GM21447 (cell line): ENCODE results near the gene PAPPA.

ENCODE experiments used
- ATAC-seq: cut with Tn5 transposase; IDR thresholded peaks from one replicate; pipeline ENCODE4 v1.9.1; 2021; ENCODE audit not compliant: unreplicated experiment

Gene PAPPA

GRCh38 chr9:116308076-116308475, 154.5 kb downstream of the PAPPA start:
- ATAC-seq, result no peak

- ATAC-seq, result no peak
These were observed 156.5 kb downstream of the PAPPA start for GRCh38 chr9:116309900-116310611.

- ATAC-seq, result no peak
These were observed 158.6 kb downstream of the PAPPA start for GRCh38 chr9:116312221-116312620.

- ATAC-seq, result no peak
These were observed 160.0 kb downstream of the PAPPA start for GRCh38 chr9:116313638-116314037.

GRCh38 chr9:116316246-116316645, 162.7 kb downstream of the PAPPA start:
- no peak for ATAC-seq

- ATAC-seq, result no peak
These were observed 163.9 kb downstream of the PAPPA start for GRCh38 chr9:116317503-116317902.

GRCh38 chr9:116318468-116319374, 165.1 kb downstream of the PAPPA start:
- ATAC-seq, result no peak

GRCh38 chr9:116319480-116319879, 165.9 kb downstream of the PAPPA start:
- ATAC-seq, result no peak

GRCh38 chr9:116320290-116320689, 166.7 kb downstream of the PAPPA start:
- no peak for ATAC-seq

GRCh38 chr9:116322521-116322920, 168.9 kb downstream of the PAPPA start:
- no peak for ATAC-seq

GRCh38 chr9:116323012-116323411, 169.4 kb downstream of the PAPPA start:
- ATAC-seq, result no peak

- ATAC-seq, result no peak
These were observed 170.0 kb downstream of the PAPPA start for GRCh38 chr9:116323571-116323970.

- no peak for ATAC-seq
These were observed 172.3 kb downstream of the PAPPA start for GRCh38 chr9:116325924-116326323.

GRCh38 chr9:116327701-116328405, 174.3 kb downstream of the PAPPA start:
- no peak for ATAC-seq

- no peak for ATAC-seq
These were observed 175.9 kb downstream of the PAPPA start for GRCh38 chr9:116329470-116329869.

- ATAC-seq, result no peak
These were observed 177.7 kb downstream of the PAPPA start for GRCh38 chr9:116331241-116331640.

- no peak for ATAC-seq
These were observed 178.5 kb downstream of the PAPPA start for GRCh38 chr9:116332090-116332489.

GRCh38 chr9:116333254-116333653, 179.7 kb downstream of the PAPPA start:
- ATAC-seq, result no peak

GRCh38 chr9:116334546-116335150, 181.1 kb downstream of the PAPPA start:
- ATAC-seq, result no peak

GRCh38 chr9:116335392-116335791, 181.8 kb downstream of the PAPPA start:
- no peak for ATAC-seq
